22Rv1 (cell line): ENCODE results near the gene TIMM9.

Experiments
- H3K27ac ChIP-seq: fragments of 450-650 bp; 2 replicates; pipeline ENCODE4 v1.5.1; 2017
- CTCF ChIP-seq: fragments of 450-650 bp; IDR thresholded peaks from 2 replicates; pipeline ENCODE4 v1.5.1; 2017; ENCODE audit warnings: mild to moderate bottlenecking
- ZFX ChIP-seq: fragments of 450-650 bp; IDR thresholded peaks from 2 replicates; pipeline ENCODE4 v1.6.1; 2017; ENCODE audit warnings: antibody characterized with exemption, borderline replicate concordance

Gene TIMM9

GRCh38 chr14:58398495-58398894, 28.8 kb downstream of the TIMM9 start:
- H3K27ac ChIP-seq: no peak overlapping the region
- TF ChIP-seq CTCF (no peak), ZFX (no peak)

- H3K27ac ChIP-seq: no peak overlapping the region
- TF ChIP-seq CTCF (no peak), ZFX (no peak)
These were observed 30.2 kb downstream of the TIMM9 start for GRCh38 chr14:58397156-58397555.

GRCh38 chr14:58395812-58396788, 31.2 kb downstream of the TIMM9 start, which contains the start of gene TOMM20L:
Gene TOMM20L, plus strand, starts transcription at chr14:58395930. Its CDS starts 28 bp downstream, at chr14:58395958.
- TF ChIP-seq CTCF (peak; percentile 98), ZFX (no peak)
- peak within 1 kb of the TSS; percentile 55 for H3K27ac ChIP-seq

- TF ChIP-seq ZFX (no peak), CTCF (no peak)
- peak overlapping the region; percentile 55; the same call in 1 of the 2 replicates for H3K27ac ChIP-seq
These were observed 31.8 kb downstream of the TIMM9 start for GRCh38 chr14:58395562-58395811.

GRCh38 chr14:58390830-58391229, 36.5 kb downstream of the TIMM9 start:
- no peak overlapping the region for H3K27ac ChIP-seq
- TF ChIP-seq CTCF (no peak), ZFX (no peak)

- TF ChIP-seq ZFX: no peak
- TF ChIP-seq CTCF: no peak
- H3K27ac ChIP-seq: no peak overlapping the region
These were observed 50.5 kb downstream of the TIMM9 start for GRCh38 chr14:58376791-58377190.

GRCh38 chr14:58368956-58369355, 58.4 kb downstream of the TIMM9 start:
- H3K27ac ChIP-seq: no peak overlapping the region
- TF ChIP-seq CTCF: no peak
- TF ChIP-seq ZFX: no peak
